ENCODE measurements around the gene CDK11A. TPM values are rescaled to one million over a fixed set of nuclear protein-coding genes. Genes with fewer than 3 reads are reported as not detected.
"Not testable (repeated sequence)": the region's sequence is repeated elsewhere in the genome, so short reads cannot be mapped to it uniquely, and the experiment has no call there.

CDK11A gene
- total RNA-seq, 1 donor from 2014 or later, result 59.4 TPM

DNA sequence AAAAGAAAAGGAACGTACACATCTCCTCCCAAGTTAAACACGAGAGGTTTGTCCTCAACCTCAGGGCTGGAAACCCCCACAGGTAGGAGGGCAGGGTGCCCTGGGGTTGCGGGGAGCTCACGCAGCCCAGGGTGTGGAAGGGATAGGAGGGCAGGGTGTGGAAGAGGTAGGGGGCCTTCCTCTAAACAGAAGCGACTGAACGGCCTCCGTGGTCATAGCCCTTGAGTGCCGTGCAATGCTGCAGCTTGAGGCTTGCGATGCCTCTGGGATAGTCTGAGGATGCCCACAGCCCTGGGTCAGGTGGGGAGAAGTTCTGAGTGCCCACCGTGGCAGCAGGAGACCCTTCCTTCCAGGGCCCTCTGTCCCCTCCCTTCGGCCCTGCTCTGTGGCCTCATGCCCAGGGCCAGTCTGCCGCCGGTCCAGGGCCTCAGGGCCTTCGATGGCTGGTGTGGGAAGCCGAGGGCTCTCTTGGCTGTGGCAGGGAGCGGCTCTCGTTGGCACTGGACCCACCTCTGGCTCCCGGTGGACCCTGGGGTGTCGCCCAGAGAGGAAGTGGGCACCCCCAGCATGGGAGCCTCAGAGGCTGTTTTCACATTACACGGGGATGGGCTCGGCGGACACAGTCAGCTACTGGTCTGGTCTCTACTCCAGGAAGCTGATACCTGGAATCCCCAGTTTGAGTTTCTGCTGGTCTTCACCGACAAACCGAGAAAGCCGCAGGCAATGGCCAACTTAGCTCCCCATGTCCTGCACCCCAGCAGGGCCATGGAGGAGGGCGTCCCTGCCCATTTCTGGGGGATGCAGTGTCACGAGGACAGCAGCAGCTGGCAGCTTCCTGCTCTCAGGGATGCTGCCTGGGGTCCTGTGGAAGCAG is 59.0 kb downstream of the CDK11A start:
- H3K27ac Mint-ChIP-seq, result no peak overlapping the region
- H3K9me3 Mint-ChIP-seq (ENCODE audit: low read depth), result no peaks in the 10 kb centered on the region
- H3K36me3 Mint-ChIP-seq (ENCODE audit: insufficient read depth), result peaks cover 6% of the 10 kb centered on the region
- H3K4me1 Mint-ChIP-seq (ENCODE audit: low read depth), result no peaks in the 10 kb centered on the region
- no peak for DNase-seq (ENCODE audit: low spot score, unreplicated experiment)
- TF ChIP-seq, protein P1, sequence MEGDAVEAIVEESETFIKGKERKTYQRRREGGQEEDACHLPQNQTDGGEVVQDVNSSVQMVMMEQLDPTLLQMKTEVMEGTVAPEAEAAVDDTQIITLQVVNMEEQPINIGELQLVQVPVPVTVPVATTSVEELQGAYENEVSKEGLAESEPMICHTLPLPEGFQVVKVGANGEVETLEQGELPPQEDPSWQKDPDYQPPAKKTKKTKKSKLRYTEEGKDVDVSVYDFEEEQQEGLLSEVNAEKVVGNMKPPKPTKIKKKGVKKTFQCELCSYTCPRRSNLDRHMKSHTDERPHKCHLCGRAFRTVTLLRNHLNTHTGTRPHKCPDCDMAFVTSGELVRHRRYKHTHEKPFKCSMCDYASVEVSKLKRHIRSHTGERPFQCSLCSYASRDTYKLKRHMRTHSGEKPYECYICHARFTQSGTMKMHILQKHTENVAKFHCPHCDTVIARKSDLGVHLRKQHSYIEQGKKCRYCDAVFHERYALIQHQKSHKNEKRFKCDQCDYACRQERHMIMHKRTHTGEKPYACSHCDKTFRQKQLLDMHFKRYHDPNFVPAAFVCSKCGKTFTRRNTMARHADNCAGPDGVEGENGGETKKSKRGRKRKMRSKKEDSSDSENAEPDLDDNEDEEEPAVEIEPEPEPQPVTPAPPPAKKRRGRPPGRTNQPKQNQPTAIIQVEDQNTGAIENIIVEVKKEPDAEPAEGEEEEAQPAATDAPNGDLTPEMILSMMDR (IDR thresholded peaks at IDR 0.05; ENCODE audit: unreplicated experiment), result no peak
- H3K27me3 Mint-ChIP-seq, result no peaks in the 10 kb centered on the region
- H3K4me3 Mint-ChIP-seq (ENCODE audit: low read depth), result no peak overlapping the region

DNA sequence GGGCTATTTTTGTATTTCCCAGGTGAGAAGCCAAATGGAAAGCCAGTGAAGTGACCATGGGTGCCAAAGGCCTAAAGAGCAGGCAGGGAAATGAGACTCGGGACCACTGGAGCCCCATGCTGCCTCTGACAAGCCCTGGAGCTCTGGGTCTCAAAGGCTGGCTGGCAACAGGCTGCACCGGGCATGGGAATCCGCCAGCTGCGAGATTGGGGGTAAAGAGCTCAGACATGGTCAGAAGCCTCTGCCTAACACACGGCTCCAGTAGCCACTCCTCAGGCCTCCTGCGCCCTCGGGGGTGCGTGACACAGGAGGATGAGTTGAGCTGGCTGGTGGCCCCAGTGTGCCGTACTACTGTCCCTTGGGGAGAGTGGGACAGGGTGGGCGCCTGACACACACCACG is 59.8 kb downstream of the CDK11A start:
- H3K36me3 Mint-ChIP-seq (ENCODE audit: insufficient read depth); DNase-seq (ENCODE audit: low spot score, unreplicated experiment); H3K4me3 Mint-ChIP-seq (ENCODE audit: low read depth); H3K9me3 Mint-ChIP-seq (ENCODE audit: low read depth); H3K27me3 Mint-ChIP-seq; H3K27ac Mint-ChIP-seq; H3K4me1 Mint-ChIP-seq (ENCODE audit: low read depth): not testable (repeated sequence)

DNA sequence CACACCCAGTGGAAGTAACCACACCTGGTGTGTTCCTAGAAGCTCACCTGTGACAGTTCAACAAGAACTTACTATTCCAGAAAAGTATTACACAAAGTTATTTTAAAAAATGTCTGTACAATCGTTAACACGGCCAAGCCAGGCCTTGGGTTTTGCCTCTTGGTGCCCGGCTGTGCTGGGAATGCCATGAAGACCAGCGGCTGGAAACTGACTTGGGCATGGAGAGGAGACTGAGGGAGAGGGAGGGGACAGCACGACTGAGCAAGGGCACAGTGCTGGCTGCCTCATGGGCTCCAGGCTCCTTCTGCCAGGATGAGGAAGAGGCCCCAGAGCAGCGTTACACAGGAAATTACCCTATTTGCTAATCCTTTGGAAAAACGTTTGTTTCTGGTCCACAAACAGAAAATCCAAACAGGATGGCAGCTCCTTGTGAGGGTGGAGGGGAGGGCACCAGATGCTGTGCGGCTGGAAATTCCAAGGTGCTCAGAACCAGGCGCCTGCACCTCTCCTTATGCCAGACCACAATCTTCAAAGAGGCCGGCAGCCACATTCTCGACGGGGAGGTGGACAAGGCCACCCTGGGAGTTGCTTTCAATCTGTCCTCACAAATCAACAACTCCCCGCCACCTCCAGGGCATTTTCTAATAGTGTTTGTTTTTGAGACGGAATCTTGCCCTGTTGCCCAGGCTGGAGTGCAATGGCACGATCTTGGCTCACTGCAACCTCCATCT is 61.2 kb downstream of the CDK11A start:
- not testable (repeated sequence) for H3K27ac Mint-ChIP-seq; H3K4me1 Mint-ChIP-seq (ENCODE audit: low read depth); H3K4me3 Mint-ChIP-seq (ENCODE audit: low read depth); H3K27me3 Mint-ChIP-seq; H3K9me3 Mint-ChIP-seq (ENCODE audit: low read depth); DNase-seq (ENCODE audit: low spot score, unreplicated experiment); H3K36me3 Mint-ChIP-seq (ENCODE audit: insufficient read depth)

DNA sequence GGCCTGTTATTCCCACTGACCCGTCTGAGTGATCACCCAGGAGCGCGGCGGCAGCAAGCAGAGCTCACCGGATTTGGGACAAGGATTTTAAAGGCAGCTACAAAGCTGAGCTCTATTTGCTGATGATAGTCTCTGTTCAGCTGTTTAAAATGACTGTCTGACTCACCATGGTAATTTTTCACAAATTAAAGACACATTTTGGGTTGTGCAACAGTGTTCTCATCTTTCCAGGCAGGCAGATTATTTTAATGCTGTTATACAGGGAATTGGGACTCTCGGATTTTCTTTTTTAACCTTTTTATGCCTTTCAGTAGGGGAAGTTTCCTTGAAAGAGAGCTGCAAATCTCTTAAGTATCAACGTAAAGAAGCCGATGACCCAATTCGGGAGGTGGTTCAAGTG is 61.8 kb downstream of the CDK11A start:
- H3K36me3 Mint-ChIP-seq (ENCODE audit: insufficient read depth); H3K4me1 Mint-ChIP-seq (ENCODE audit: low read depth); H3K27me3 Mint-ChIP-seq; H3K9me3 Mint-ChIP-seq (ENCODE audit: low read depth); DNase-seq (ENCODE audit: low spot score, unreplicated experiment); H3K27ac Mint-ChIP-seq; H3K4me3 Mint-ChIP-seq (ENCODE audit: low read depth): not testable (repeated sequence)

DNA sequence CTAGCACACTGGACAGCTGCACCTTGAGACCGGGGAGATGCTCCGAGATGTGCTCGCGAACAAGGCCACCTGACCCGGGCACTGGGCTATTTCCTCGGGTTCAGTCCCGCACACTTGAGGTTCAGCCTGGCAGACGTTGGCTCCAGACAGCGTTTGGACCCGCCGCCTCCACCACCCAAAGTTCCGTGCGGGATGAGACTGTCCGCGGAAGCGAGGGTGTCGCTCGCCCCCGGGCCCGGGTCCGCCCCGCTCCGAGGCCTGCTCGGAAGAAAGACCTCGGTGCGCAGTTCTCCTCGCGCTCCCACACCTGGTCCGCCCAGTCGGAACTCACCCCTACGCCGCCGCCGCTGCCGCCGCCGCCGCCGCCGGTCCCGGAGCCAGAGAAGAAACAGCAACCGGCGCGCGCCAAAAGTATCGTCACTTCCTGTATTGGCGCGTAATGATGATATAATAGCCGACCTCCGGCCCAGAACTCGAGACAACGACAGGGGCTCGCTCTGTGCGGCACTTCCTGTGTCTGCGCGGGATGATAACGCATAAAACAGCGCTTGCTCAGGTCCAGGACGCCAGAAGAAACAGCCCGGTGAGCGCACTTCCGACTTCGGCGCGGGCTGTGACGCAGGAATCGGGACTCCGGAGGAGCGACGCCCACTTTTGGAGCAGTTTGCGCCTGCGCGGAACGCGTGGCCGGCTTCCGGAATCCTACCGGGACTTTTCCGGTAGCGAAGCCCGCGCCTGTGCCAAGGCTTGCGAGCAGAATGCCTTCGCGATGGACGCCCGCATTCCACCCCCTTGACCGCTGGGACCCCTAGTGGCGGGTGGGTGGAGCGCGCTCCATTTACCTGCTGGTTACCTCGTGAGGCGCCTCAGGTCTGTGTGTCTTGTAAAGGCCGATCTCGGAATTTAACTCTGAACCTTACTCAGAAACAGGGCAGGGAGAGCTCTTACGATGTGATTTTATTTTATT is 65.3 kb downstream of the CDK11A start, which contains the start of gene CDK11B:
TSS of gene CDK11B (minus strand) at position 422 of the 967 bp plus-strand sequence. CDS start 1,519 bp downstream, outside the sequence.
- H3K27me3 Mint-ChIP-seq; H3K9me3 Mint-ChIP-seq (ENCODE audit: low read depth); H3K36me3 Mint-ChIP-seq (ENCODE audit: insufficient read depth); H3K4me1 Mint-ChIP-seq (ENCODE audit: low read depth): not testable (repeated sequence)
- TF ChIP-seq, protein P1 (IDR thresholded peaks at IDR 0.05; ENCODE audit: unreplicated experiment), result peak; percentile 53
- H3K27ac Mint-ChIP-seq, result peak within 1 kb of the TSS; percentile 100
- peak; percentile 79 for DNase-seq (ENCODE audit: low spot score, unreplicated experiment)
- H3K4me3 Mint-ChIP-seq (ENCODE audit: low read depth), result peak within 1 kb of the TSS; percentile 96

Other genes starting within 250 kb of the CDK11A start
- gene ATAD3A, start 212.2 kb downstream of the CDK11A start, total RNA-seq, result 37.4 and 38.8 TPM in 2 replicates
- gene TMEM240, start 183.7 kb downstream of the CDK11A start, total RNA-seq, result 5.1 and 6.6 TPM in 2 replicates
- gene SSU72, start 149.5 kb downstream of the CDK11A start, total RNA-seq, result 114 and 118 TPM in 2 replicates
- 2.7 and 4.2 TPM in 2 replicates for gene FNDC10, start 124.2 kb downstream of the CDK11A start, total RNA-seq
- gene MIB2, start 108.9 kb downstream of the CDK11A start, total RNA-seq, result 132 and 144 TPM in 2 replicates
- 4.4 and 5.3 TPM in 2 replicates for gene MMP23B, start 92.2 kb downstream of the CDK11A start, total RNA-seq
- gene CDK11B, start 65.4 kb downstream of the CDK11A start, total RNA-seq, result 26.3 and 28.7 TPM in 2 replicates
- gene SLC35E2B, start 31.6 kb downstream of the CDK11A start, total RNA-seq, result 118 and 123 TPM in 2 replicates
- gene NADK, start 54.1 kb upstream of the CDK11A start, total RNA-seq, result 86.6 and 87.8 TPM in 2 replicates
- gene GNB1, start 166.7 kb upstream of the CDK11A start, total RNA-seq, result 327 TPM in 2 replicates
- gene CALML6, start 190.9 kb upstream of the CDK11A start, total RNA-seq, result 1.1 and 1.5 TPM in 2 replicates
- gene TMEM52, start 194.9 kb upstream of the CDK11A start, total RNA-seq, result 1.8 and 1.9 TPM in 2 replicates

All from progenitor cell of endocrine pancreas (in vitro differentiated cells).